IMR-90 (cell line): ENCODE results near the gene ST6GALNAC4. TPM values are rescaled to one million over a fixed set of nuclear protein-coding genes. Genes with fewer than 3 reads are reported as not detected.
A peak's percentile ranks its signal among the peaks of the same experiment; 100 is the strongest.

Source experiments
- ATAC-seq: fragments of 200-7000 bp; cut with Tn5 transposase; 2 replicates; pipeline ENCODE4 v1.9.1; 2020; ENCODE audit warnings: low read depth, mild to moderate bottlenecking, moderate library complexity
- BruUV-seq: library from RNA; stranded (reverse); fragments of 400-500 nt; replicated peaks from 2 replicates; lab custom pipeline; 2021; lab: Mats Ljungman, UMichigan
- CTCF ChIA-PET: fragments of 300-600 bp; formaldehyde crosslinking; extraction: SDS; loops from one replicate; lab custom pipeline; 2021; ENCODE audit warnings: antibody characterized with exemption; lab: Yijun Ruan, JAX
- POLR2A ChIA-PET: fragments of 300-600 bp; sonication (Branson Sonifier 250); formaldehyde crosslinking; loops from one replicate; lab custom pipeline; 2022; ENCODE audit warnings: antibody characterized with exemption; ENCODE audit not compliant: unreplicated experiment; lab: Charles Lee
- DNase-seq: peaks from one replicate; pipeline ENCODE4 v3.0.0; 2013
- H2AFZ ChIP-seq: replicated peaks from 2 replicates; pipeline ENCODE3; 2013; ENCODE audit warnings: low read length, mild to moderate bottlenecking; ENCODE audit not compliant: poor library complexity
- H2AK5ac ChIP-seq: 2 replicates; pipeline ENCODE4 v1.6.1; 2013; ENCODE audit warnings: low read depth, low read length, inconsistent platforms
- H2AK9ac ChIP-seq: replicated peaks from 2 replicates; pipeline ENCODE3; 2013; ENCODE audit warnings: mild to moderate bottlenecking, low read depth, low read length, moderate library complexity; ENCODE audit not compliant: poor library complexity
- H2BK120ac ChIP-seq: 2 replicates; pipeline ENCODE4 v1.6.1; 2013; ENCODE audit warnings: low read depth, low read length, inconsistent platforms
- H2BK15ac ChIP-seq: 3 replicates; pipeline ENCODE4 v1.6.1; 2013; ENCODE audit warnings: low read depth, low read length, inconsistent platforms
- H2BK20ac ChIP-seq: 2 replicates; pipeline ENCODE4 v1.6.1; 2013; ENCODE audit warnings: low read depth, mild to moderate bottlenecking, inconsistent platforms, low read length, moderate library complexity
- H2BK5ac ChIP-seq: 2 replicates; pipeline ENCODE4 v1.6.1; 2013; ENCODE audit warnings: mild to moderate bottlenecking, low read depth, low read length, inconsistent platforms; ENCODE audit not compliant: poor library complexity, severe bottlenecking
- H3K14ac ChIP-seq: replicated peaks from 2 replicates; pipeline ENCODE4 v1.6.1; 2013; ENCODE audit warnings: low read depth, low read length, inconsistent platforms
- H3K18ac ChIP-seq: 2 replicates; pipeline ENCODE4 v1.6.1; 2013; ENCODE audit warnings: low read depth, low read length, control low read depth
- H3K23ac ChIP-seq: 2 replicates; pipeline ENCODE4 v1.6.1; 2013; ENCODE audit warnings: low read depth, low read length, inconsistent platforms
- H3K27ac ChIP-seq: 2 replicates; pipeline ENCODE4 v1.5.1; 2013; ENCODE audit warnings: mild to moderate bottlenecking, control low read depth, low read length; ENCODE audit not compliant: insufficient read depth
- H3K27me3 ChIP-seq: 2 replicates; pipeline ENCODE4 v1.6.1; 2013; ENCODE audit warnings: low read length; ENCODE audit not compliant: control insufficient read depth, insufficient read depth
- H3K36me3 ChIP-seq: 2 replicates; pipeline ENCODE4 v1.6.1; 2013; ENCODE audit warnings: low read length, mixed read lengths; ENCODE audit not compliant: control insufficient read depth, insufficient read depth
- H3K4ac ChIP-seq: 2 replicates; pipeline ENCODE4 v1.6.1; 2013; ENCODE audit warnings: low read depth, low read length, inconsistent platforms
- H3K4me1 ChIP-seq: 2 replicates; pipeline ENCODE4 v1.6.1; 2013; ENCODE audit warnings: low read length, mixed read lengths; ENCODE audit not compliant: control insufficient read depth, insufficient read depth
- H3K4me2 ChIP-seq: 2 replicates; pipeline ENCODE4 v1.6.1; 2013; ENCODE audit warnings: low read depth, mild to moderate bottlenecking, control low read depth, low read length, moderate library complexity
- H3K4me3 ChIP-seq: 2 replicates; pipeline ENCODE4 v1.5.1; 2013; ENCODE audit warnings: low read depth, mild to moderate bottlenecking, control low read depth, low read length, moderate library complexity; ENCODE audit not compliant: insufficient read depth
- H3K56ac ChIP-seq: 2 replicates; pipeline ENCODE4 v1.6.1; 2013; ENCODE audit warnings: low read length, inconsistent platforms; ENCODE audit not compliant: insufficient read depth; ENCODE audit errors: extremely low read depth
- H3K79me1 ChIP-seq, 2 experiments: 2 replicates each; pipeline ENCODE4 v1.6.1; 2013; ENCODE audit warnings: low read length in 2 of 2, inconsistent platforms in 1 of 2, low read depth in 1 of 2
- H3K9ac ChIP-seq: 2 replicates; pipeline ENCODE4 v1.6.1; 2013; ENCODE audit warnings: low read depth, low read length, control low read depth
- H3K9me1 ChIP-seq: 2 replicates; pipeline ENCODE4 v1.6.1; 2013; ENCODE audit warnings: low read length, inconsistent platforms; ENCODE audit not compliant: insufficient read depth
- H3K9me3 ChIP-seq: 2 replicates; pipeline ENCODE4 v1.6.1; 2013; ENCODE audit warnings: low read length; ENCODE audit not compliant: control insufficient read depth, insufficient read depth
- H4K20me1 ChIP-seq: 2 replicates; pipeline ENCODE4 v1.6.1; 2013; ENCODE audit warnings: low read length, inconsistent platforms; ENCODE audit not compliant: insufficient read depth
- H4K5ac ChIP-seq: 2 replicates; pipeline ENCODE4 v1.6.1; 2013; ENCODE audit warnings: mild to moderate bottlenecking, low read depth, low read length, control low read depth
- H4K8ac ChIP-seq, 2 experiments: 2 replicates each; pipeline ENCODE4 v1.6.1; 2013; ENCODE audit warnings: low read depth in 2 of 2, low read length in 2 of 2, control low read depth in 1 of 2, inconsistent platforms in 1 of 2
- H4K91ac ChIP-seq: 2 replicates; pipeline ENCODE4 v1.6.1; 2013; ENCODE audit warnings: low read depth, low read length, inconsistent platforms; ENCODE audit not compliant: insufficient read depth
- CTCF ChIP-seq: conservative IDR thresholded peaks from 2 replicates; pipeline ENCODE4 v1.5.1; 2012; ENCODE audit warnings: mild to moderate bottlenecking, low read depth, low read length, improper control_type of control experiment
- RCOR1 ChIP-seq: IDR thresholded peaks from 2 replicates; pipeline ENCODE4 v1.6.1; 2012; ENCODE audit warnings: mild to moderate bottlenecking, low read length, improper control_type of control experiment; ENCODE audit not compliant: insufficient replicate concordance
- RFX5 ChIP-seq: IDR thresholded peaks from 2 replicates; pipeline ENCODE4 v1.8.0; 2012; ENCODE audit warnings: low read depth, mild to moderate bottlenecking, low read length, moderate library complexity
- SMC3 ChIP-seq: fragments of 150-350 bp; IDR thresholded peaks from 2 replicates; pipeline ENCODE4 v1.6.1; 2016; ENCODE audit warnings: low read depth, mild to moderate bottlenecking, antibody characterized with exemption, low read length, moderate library complexity
- WGBS, 2 experiments: methylation state at CpG; one replicate each; pipeline versions ENCODE4 v1.1.5 to v1.1.7; 2013; ENCODE audit warnings: missing lambda C conversion rate in 2 of 2; ENCODE audit not compliant: insufficient read length in 1 of 2; ENCODE audit errors: extremely low coverage in 2 of 2; 5-methylcytosine and 5-hydroxymethylcytosine counted together
- dilution Hi-C: fragments of 300-500 bp; cut with HindIII; formaldehyde crosslinking; loops from one replicate; pipeline ENCODE4 v1.14.3; 2018; ENCODE audit warnings: low sequenced_read_pairs; ENCODE audit not compliant: unreplicated experiment
- in situ Hi-C: fragments of 300-500 bp; cut with MboI; formaldehyde crosslinking; loops from 3 replicates; pipeline ENCODE4 v1.14.3; 2019; ENCODE audit warnings: low sequenced_read_pairs, inconsistent platforms, mixed read lengths
- intact Hi-C: fragments of 100-400 bp; cut with micrococcal nuclease; formaldehyde crosslinking; loops from 2 replicates; pipeline ENCODE4 v1.10.0; 2022
- polyA plus RNA-seq, 3 experiments: library from polyadenylated mRNA; depleted of rRNA; stranded (reverse); fragments of >200 nt; gene quantifications; 2 replicates each; pipeline ENCODE4 v1.2.3, GENCODE V29; 2012; ENCODE audit warnings: low replicate concordance in 1 of 3
- total RNA-seq: library from RNA; depleted of rRNA; stranded (reverse); fragments of >200 nt; gene quantifications from 2 replicates; pipeline ENCODE4 v1.2.3, GENCODE V29; 2012

Gene ST6GALNAC4
- total and polyA plus RNA-seq, 2 of the 4 experiments (the other 2 are of a cell fraction): 12.5 to 32.9 TPM

GRCh38 chr9:127930231-127931091 lies 13.6 kb upstream of the ST6GALNAC4 start, which contains the start of gene PIP5KL1:
Gene PIP5KL1, minus strand, starts transcription at chr9:127930777. Its CDS starts 25 bp downstream, at chr9:127930752.
- peak within 1 kb of the TSS; percentile 35 for H3K9ac ChIP-seq
- H4K91ac ChIP-seq: peak within 1 kb of the TSS; percentile 57
- H3K9me1 ChIP-seq: peaks cover 24% of the 10 kb centered on the region
- H3K56ac ChIP-seq: no peak within 1 kb of the TSS; the same call in 1 of the 2 replicates
- BruUV-seq: no TSS peak
- H2BK15ac ChIP-seq: peak within 1 kb of the TSS; percentile 19; the same call in 1 of the 3 replicates
- H3K9me3 ChIP-seq: no peaks in the 10 kb centered on the region
- H2BK20ac ChIP-seq: 0 out of 2 replicates have a peak within 1 kb of the TSS, but pooled peaks have one; percentile 16
- peak within 1 kb of the TSS; percentile 65 for H2BK120ac ChIP-seq
- intact Hi-C loops: no loop called here
- H2AK9ac ChIP-seq: peak within 1 kb of the TSS; percentile 97
- peaks cover 8% of the 10 kb centered on the region for H3K4me1 ChIP-seq
- H3K4me2 ChIP-seq: peak within 1 kb of the TSS; percentile 85
- peak within 1 kb of the TSS; percentile 89 for H2AK5ac ChIP-seq
- in situ Hi-C loops: no loop called here
- peaks cover 0 to 33% of the 10 kb centered on the region in 2 experiments; a peak in 2 of 4 replicates for H3K79me1 ChIP-seq
- 1% methylated on average over 30 of the region's 70 CpGs; no CpG with 5 or more reads in 1 of the 2 experiments for WGBS, 2 experiments
- peaks cover 15% of the 10 kb centered on the region for H4K20me1 ChIP-seq
- peak within 1 kb of the TSS; percentile 89 for H3K23ac ChIP-seq
- peak within 1 kb of the TSS; percentile 20 to 83; a peak in 3 of 4 replicates for H4K8ac ChIP-seq
- H2BK5ac ChIP-seq: peak within 1 kb of the TSS; percentile 59
- dilution Hi-C loops: no loop called here
- peak within 1 kb of the TSS; percentile 32 for H4K5ac ChIP-seq
- peak; percentile 19; the same call in 1 of the 2 replicates for TF ChIP-seq RFX5
- 0 out of 2 replicates have a peak, but pooled peaks have one; percentile 10 for TF ChIP-seq CTCF
- peak; percentile 21 for TF ChIP-seq RCOR1
- no peak for TF ChIP-seq SMC3
- peak within 1 kb of the TSS; percentile 23 for H3K27ac ChIP-seq
- H2AFZ ChIP-seq: peak within 1 kb of the TSS; percentile 92
- peak within 1 kb of the TSS; percentile 60 for H3K4me3 ChIP-seq
- H3K14ac ChIP-seq: peak within 1 kb of the TSS; percentile 68
- no peaks in the 10 kb centered on the region for H3K27me3 ChIP-seq
- ATAC-seq: peak; percentile 94
- peak within 1 kb of the TSS; percentile 33 for H3K18ac ChIP-seq
- CTCF ChIA-PET: no interaction called here
- peak within 1 kb of the TSS; percentile 57 for H3K4ac ChIP-seq
- H3K36me3 ChIP-seq: peaks cover 2% of the 10 kb centered on the region
- POLR2A ChIA-PET: interaction anchor here (0.7 kb wide), 1 partner anchor 38 kb away, joined by 3 read pairs; no protein-coding TSS in a partner anchor
- peak; percentile 82 for DNase-seq
